Right renal pelvis (tissue), 4 donors: ENCODE results near the gene FGF14. TPM values are rescaled to one million over a fixed set of nuclear protein-coding genes. Genes with fewer than 3 reads are reported as not detected.
"Not testable (repeated sequence)": the region's sequence is repeated elsewhere in the genome, so short reads cannot be mapped to it uniquely, and the experiment has no call there.

ENCODE experiments used
- DNase-seq, 4 donors: peaks; one replicate each; pipeline ENCODE4 v3.0.0-alpha.2; 2013; ENCODE audit warnings: low read depth in 4 of 4, low spot score in 3 of 4, missing footprints in 1 of 4
- polyA plus RNA-seq, 4 donors: library from polyadenylated mRNA; unstranded; fragments of 120-200 nt; gene quantifications; one replicate each; pipeline ENCODE4 v1.2.1, GENCODE V29; 2013; ENCODE audit not compliant: insufficient read length in 4 of 4

Gene FGF14
- polyA plus RNA-seq, 4 donors: 0.47 to 1.3 (median 1.0) TPM

DNA sequence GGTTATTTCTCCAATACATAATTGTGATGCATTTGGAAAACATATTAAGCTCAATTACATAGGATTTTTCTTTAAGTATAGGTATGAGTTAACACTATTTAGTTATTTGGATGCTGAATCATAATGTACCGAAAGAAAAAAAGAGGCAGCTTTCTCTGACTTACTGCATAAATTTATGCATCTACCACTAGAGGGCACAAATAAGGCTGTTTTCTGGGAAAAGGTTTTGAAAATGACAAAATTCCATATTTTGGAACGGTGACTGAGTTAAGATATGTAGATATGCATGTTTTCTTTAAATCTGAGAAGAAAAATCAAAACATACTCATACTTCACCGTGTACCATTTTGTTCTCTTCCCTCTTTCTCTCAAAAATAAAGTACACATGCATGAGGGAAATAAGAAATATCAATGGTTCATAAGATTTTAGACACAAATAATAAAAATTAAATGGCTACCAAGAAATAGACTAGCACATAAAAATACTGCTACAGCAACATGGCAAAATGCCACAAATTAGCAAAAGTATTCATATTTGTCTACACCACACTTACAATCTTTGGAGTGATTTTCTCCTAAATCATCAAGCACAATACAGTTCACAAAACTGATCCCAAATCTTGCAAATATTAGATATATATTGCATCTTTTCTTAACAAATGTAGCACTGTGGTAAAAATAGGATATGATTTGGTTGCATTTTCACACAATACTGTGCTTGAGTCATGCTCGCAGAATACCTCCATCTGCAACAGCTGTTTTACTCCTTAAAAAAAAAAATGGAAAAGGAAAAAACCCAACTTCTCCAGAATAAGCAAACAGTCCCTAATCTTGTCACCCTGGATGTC is 260.0 kb downstream of the FGF14 start:
- no peak for DNase-seq

DNA sequence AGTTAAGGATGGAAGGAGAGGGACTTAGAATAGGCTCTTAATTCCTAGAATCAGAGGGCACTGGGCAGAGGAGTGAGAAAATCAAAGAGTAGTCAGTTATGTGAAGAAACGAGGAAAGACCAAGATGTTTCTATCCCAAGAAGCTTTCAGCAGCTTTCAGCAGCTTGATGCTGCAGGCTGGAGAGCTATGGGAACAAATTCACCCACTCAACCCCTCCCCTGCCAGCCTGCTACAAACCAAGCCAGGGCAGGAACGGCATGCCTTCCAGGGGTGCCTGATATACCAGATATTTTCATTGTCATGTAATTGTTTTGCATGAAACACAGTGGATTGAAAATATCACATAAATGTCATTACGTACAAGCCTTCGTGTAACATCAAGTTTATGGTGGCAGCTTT is 262.2 kb downstream of the FGF14 start:
- no peak for DNase-seq

GRCh38 chr13:102138635-102139190 is 263.1 kb downstream of the FGF14 start:
- no peak for DNase-seq

- DNase-seq: not testable (repeated sequence)
These were observed 263.9 kb downstream of the FGF14 start for GRCh38 chr13:102137904-102138303.

GRCh38 chr13:102136735-102137296 is 265.0 kb downstream of the FGF14 start:
- no peak for DNase-seq

DNA sequence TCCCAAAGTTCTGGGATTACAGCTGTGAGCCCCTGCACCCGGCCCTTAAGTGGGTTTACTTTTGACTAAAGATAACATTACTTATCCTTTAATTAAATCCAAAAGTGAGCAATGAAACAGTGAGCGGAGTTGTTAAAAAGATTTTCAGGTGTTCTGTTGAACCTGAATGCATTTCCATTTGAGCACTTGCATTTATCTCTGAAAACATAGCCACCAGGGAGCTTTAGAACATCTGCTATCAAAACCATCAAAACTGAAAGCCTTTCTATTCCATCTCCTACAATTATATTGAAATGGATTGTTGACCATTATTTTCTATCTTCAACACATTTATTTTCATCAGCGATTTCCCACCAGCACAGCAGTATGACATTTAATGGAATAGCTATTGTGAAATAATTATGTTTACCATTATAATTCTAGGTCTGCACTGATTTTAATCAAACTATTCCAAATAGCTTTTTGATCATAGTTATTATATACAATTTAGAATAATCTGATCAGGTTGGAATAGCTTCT is 269.0 kb downstream of the FGF14 start:
- no peak for DNase-seq

- no peak for DNase-seq
These were observed 270.6 kb downstream of the FGF14 start for GRCh38 chr13:102131246-102131645.

- DNase-seq: no peak
These were observed 273.5 kb downstream of the FGF14 start for GRCh38 chr13:102128216-102128810.

DNA sequence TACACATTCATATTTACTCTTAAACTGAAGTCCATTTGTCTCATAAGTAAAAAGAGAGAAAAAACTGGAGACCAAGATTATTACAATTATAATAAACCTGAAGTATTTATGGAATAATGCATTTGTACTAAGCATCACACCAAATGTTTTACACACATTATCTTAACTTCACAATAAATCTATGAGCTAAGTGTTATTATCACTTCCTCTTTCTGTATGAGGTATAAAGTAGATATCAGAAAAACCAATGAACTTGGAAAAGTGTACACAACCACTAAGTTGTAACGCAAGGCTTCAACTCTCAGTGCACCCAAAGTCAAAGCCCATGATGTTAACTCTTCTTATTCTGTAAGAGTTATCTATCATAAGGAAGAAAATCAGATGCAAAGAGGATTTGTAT is 274.7 kb downstream of the FGF14 start:
- no peak for DNase-seq

GRCh38 chr13:102122147-102122546 is 279.7 kb downstream of the FGF14 start:
- no peak for DNase-seq

- DNase-seq: no peak
These were observed 284.5 kb downstream of the FGF14 start for GRCh38 chr13:102117175-102117831.

- DNase-seq: no peak
These were observed 298.4 kb downstream of the FGF14 start for GRCh38 chr13:102103469-102103868.

DNA sequence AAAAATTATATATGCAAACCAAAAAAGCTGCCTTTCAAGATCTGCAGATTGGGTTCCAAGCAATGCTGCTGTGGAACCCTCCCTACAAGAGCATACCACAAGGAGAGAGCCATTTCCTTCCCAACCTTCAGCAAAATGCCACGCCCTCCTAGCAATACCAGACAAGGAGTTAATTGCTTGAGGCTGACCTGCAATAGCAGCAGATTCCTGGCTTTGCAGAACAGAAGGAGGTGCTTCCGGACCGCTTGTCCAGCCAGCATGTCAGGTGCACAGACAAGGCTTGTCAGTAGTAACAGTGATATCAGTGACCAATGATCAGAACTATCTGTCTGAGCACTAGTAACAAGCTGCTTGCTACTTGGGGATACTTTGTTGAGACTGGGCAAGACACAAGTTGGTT is 301.6 kb downstream of the FGF14 start:
- DNase-seq: no peak

DNA sequence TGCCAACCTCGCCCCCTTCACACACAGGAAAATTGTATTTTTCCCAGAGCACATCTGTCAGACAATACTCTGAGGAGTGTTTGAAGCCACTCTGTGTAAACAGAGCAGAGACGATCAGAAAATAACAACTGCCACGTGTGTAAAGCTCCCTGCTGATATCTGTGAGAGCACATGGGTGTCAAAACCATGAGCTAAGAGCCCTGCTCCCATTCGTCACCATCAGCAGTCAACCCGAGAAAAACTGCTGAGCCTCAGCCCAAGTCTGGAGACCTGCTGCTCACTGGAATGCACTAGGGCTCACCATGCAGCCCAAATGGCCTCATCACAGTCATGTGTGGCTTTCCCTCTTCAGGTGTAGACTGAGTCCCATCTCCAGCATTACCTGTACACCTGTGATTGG is 304.1 kb downstream of the FGF14 start:
- no peak for DNase-seq

GRCh38 chr13:102093288-102093687 is 308.6 kb downstream of the FGF14 start:
- DNase-seq: not testable (repeated sequence)

DNA sequence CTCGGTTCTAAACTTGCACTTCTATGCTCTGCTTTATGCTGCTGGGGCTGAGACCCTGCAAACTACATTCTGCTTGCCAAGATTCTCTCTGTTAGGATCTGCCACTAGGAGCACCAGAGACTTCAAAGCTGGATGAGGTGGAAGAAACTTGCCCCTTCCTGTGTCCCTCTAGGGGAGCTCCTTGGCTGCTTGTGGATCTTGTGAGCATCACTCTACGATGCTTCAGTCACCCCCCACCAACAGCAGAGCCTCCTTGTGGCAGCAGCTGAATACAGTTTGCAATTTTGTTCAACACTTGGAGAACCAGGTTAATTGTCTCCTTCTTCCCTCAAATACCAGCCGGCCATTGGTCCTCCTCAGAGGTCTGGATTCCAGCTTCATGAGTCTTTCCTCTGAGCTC is 310.6 kb downstream of the FGF14 start:
- no peak for DNase-seq

DNA sequence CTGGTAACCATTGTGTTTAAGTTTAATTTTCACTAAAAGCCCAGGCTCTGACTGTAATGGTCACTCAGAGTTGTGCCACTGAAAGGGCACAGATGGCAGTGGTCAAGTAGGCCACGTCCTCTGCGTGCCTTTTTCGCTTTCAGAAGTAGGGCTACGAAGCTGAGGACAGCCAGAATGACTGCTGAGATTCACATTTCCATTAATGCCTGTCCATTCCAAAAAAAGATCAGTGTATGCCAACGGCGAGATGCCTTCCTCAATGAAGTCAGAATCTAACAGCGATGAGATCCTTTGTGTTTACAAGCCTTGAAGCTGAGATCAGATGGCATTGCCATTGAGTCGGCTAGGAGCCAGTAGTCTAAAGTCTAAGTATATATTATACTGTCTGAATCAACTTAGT is 311.3 kb downstream of the FGF14 start:
- no peak for DNase-seq

- DNase-seq: no peak
These were observed 312.1 kb downstream of the FGF14 start for GRCh38 chr13:102089722-102090121.

GRCh38 chr13:102089177-102089576 is 312.7 kb downstream of the FGF14 start:
- DNase-seq: no peak

- no peak for DNase-seq
These were observed 328.6 kb downstream of the FGF14 start for GRCh38 chr13:102073251-102073650.

- no peak for DNase-seq
These were observed 330.1 kb downstream of the FGF14 start for GRCh38 chr13:102071711-102072110.
